ENCODE results near the gene ZSCAN22.
A peak's percentile ranks its signal among the peaks of the same experiment; 100 is the strongest.
"Not testable (repeated sequence)": the region's sequence is repeated elsewhere in the genome, so short reads cannot be mapped to it uniquely, and the experiment has no call there.

ZSCAN22 gene

GRCh38 chr19:58330458-58330857 is 3.7 kb downstream of the ZSCAN22 start:
- Mint-ChIP-seq H3K4me1 (ENCODE audit: low read depth in 2 of 2) (peaks cover 2 to 6% of the 10 kb centered on the region in 2 donors), H3K9me3 (no peaks in the 10 kb centered on the region), H3K36me3 (ENCODE audit: insufficient read depth) (no peaks in the 10 kb centered on the region), H3K27me3 (no peaks in the 10 kb centered on the region), H3K4me3 (no peak overlapping the region), H3K27ac (no peak overlapping the region)
- DNase-seq (no peak), ATAC-seq (replicated peaks) (no peak)

DNA sequence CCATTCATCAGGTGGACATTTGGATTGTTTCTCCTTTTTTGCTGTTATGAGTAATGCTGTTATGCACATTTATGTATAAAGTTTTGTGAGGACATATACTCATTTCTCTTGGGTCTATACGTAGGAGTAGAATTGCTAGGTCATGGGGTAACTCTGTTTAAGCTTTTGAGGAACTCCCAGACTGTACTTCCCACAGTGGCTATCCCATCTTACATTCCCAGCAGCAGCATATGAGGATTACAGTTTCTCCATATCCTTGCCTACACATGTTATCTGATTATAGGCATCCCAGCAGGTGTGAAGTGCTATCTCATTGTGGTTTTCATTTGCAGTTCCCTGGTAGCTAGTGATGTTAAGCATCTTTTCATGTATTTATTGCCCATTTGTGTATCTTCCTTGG is 5.9 kb downstream of the ZSCAN22 start:
- Mint-ChIP-seq H3K4me1 (ENCODE audit: low read depth in 2 of 2) (peaks cover 2 to 6% of the 10 kb centered on the region in 2 donors), H3K27ac (no peak overlapping the region)

DNA sequence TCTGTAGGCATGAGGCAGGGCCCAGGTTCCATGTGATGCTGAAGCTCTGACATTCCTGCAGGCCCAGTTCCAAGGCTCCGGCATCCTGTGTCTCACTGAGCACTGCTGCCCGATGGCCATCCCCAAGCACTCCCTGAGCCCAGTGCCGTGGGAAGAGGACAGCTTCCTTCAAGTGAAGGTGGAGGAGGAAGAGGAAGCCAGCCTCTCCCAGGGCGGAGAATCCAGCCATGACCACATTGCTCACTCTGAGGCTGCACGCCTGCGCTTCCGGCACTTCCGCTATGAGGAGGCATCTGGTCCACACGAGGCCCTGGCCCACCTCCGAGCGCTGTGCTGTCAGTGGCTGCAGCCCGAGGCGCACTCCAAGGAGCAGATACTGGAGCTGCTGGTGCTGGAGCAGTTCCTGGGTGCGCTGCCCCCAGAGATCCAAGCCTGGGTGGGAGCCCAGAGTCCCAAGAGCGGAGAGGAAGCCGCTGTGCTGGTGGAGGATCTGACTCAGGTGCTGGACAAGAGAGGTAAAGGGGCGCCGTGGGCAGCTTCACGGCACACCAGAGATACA is 8.0 kb downstream of the ZSCAN22 start:
- Mint-ChIP-seq H3K4me1 (ENCODE audit: low read depth in 2 of 2) (peaks cover 3 to 6% of the 10 kb centered on the region in 2 donors), H3K4me3 (no peak overlapping the region), H3K27me3 (no peaks in the 10 kb centered on the region), H3K27ac (peak overlapping the region in 1 of 2 donors; percentile 38), H3K36me3 (ENCODE audit: insufficient read depth) (no peaks in the 10 kb centered on the region), H3K9me3 (no peaks in the 10 kb centered on the region)
- DNase-seq (no peak), ATAC-seq (replicated peaks) (no peak)

More for the DNA sequence above, 5.9 kb downstream of the ZSCAN22 start:
- Mint-ChIP-seq H3K27me3 (no peaks in the 10 kb centered on the region), H3K9me3 (no peaks in the 10 kb centered on the region), H3K36me3 (ENCODE audit: insufficient read depth) (no peaks in the 10 kb centered on the region), H3K4me3 (no peak overlapping the region)
- no peak for DNase-seq
- ATAC-seq (replicated peaks): no peak

- Mint-ChIP-seq H3K9me3 (no peaks in the 10 kb centered on the region), H3K27me3 (no peaks in the 10 kb centered on the region), H3K36me3 (ENCODE audit: insufficient read depth) (no peaks in the 10 kb centered on the region), H3K4me3 (no peak overlapping the region), H3K4me1 (ENCODE audit: low read depth in 2 of 2) (peaks cover 6 to 7% of the 10 kb centered on the region in 2 donors), H3K27ac (no peak overlapping the region)
- DNase-seq: no peak
- no peak for ATAC-seq (replicated peaks)
Observed at GRCh38 chr19:58335630-58336029, 8.8 kb downstream of the ZSCAN22 start.

DNA sequence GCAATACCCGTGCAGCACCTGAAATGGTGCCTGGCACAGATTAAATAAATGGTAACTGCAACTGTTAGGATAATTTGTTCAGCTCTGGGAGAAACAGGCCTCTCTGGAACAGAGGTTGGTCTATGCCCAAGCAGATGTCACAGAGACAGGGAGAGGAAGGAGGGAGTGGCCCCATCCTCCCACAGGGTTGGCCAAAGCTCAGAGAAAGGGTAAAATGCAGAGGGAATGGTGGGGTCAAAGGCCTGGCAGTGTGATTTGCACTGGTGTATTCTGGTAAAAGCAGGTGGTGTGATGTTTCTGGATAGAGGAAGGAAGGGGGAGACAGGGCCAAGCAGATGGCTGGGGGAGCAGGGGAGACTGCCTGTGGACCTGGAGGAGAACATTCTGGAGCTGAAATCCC is 9.4 kb downstream of the ZSCAN22 start:
- Mint-ChIP-seq H3K4me3 (no peak overlapping the region), H3K36me3 (ENCODE audit: insufficient read depth) (no peaks in the 10 kb centered on the region), H3K27ac (no peak overlapping the region), H3K4me1 (ENCODE audit: low read depth in 2 of 2) (peaks cover 3 to 7% of the 10 kb centered on the region in 2 donors), H3K9me3 (no peaks in the 10 kb centered on the region), H3K27me3 (no peaks in the 10 kb centered on the region)
- DNase-seq: no peak
- ATAC-seq (replicated peaks): no peak

GRCh38 chr19:58336820-58337219 is 10.0 kb downstream of the ZSCAN22 start:
- no peaks in the 10 kb centered on the region for H3K27me3 Mint-ChIP-seq
- no peak for ATAC-seq (replicated peaks)
- H3K9me3 Mint-ChIP-seq: no peaks in the 10 kb centered on the region
- no peaks in the 10 kb centered on the region for H3K36me3 Mint-ChIP-seq (ENCODE audit: insufficient read depth)
- H3K4me3 Mint-ChIP-seq: no peak overlapping the region
- peaks cover 3 to 7% of the 10 kb centered on the region in 2 donors for H3K4me1 Mint-ChIP-seq (ENCODE audit: low read depth in 2 of 2)
- no peak overlapping the region for H3K27ac Mint-ChIP-seq
- no peak for DNase-seq

- Mint-ChIP-seq H3K9me3 (no peaks in the 10 kb centered on the region), H3K36me3 (ENCODE audit: insufficient read depth) (peaks cover 2% of the 10 kb centered on the region), H3K4me1 (ENCODE audit: low read depth in 2 of 2) (peaks cover 3 to 7% of the 10 kb centered on the region in 2 donors), H3K27me3 (no peaks in the 10 kb centered on the region), H3K4me3 (no peak overlapping the region), H3K27ac (no peak overlapping the region)
- ATAC-seq (replicated peaks): no peak
- no peak for DNase-seq
Observed at GRCh38 chr19:58338336-58338735, 11.5 kb downstream of the ZSCAN22 start.

DNA sequence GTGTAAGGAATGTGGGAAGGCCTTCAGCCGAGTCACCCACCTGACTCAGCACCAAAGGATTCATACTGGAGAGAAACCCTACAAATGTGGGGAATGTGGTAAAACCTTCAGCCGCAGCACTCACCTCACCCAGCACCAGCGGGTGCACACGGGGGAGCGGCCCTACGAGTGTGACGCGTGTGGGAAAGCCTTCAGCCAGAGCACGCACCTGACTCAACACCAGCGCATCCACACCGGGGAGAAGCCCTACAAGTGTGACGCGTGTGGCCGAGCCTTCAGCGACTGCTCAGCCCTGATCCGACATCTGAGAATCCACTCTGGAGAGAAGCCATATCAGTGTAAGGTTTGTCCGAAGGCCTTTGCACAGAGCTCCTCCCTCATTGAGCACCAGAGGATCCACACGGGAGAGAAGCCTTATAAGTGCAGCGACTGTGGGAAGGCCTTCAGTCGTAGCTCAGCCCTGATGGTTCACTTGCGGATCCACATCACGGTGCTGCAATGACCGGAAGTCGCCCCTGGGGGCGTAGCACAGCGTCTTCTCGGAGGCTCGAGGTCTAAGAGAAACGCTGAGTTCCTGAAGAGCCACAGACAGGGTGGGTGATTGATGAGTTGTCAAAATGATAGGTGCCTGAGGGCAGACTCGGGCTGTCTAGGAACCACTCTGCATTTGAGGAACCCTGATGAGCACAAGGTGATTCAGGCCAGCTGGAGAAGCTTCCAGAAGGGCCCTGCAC is 12.2 kb downstream of the ZSCAN22 start:
- ATAC-seq (replicated peaks): no peak
- no peak overlapping the region for H3K27ac Mint-ChIP-seq
- DNase-seq: no peak
- H3K4me3 Mint-ChIP-seq: no peak overlapping the region
- no peaks in the 10 kb centered on the region for H3K9me3 Mint-ChIP-seq
- no peaks in the 10 kb centered on the region for H3K27me3 Mint-ChIP-seq
- H3K36me3 Mint-ChIP-seq (ENCODE audit: insufficient read depth): peaks cover 2% of the 10 kb centered on the region
- H3K4me1 Mint-ChIP-seq (ENCODE audit: low read depth in 2 of 2): peaks cover 3 to 7% of the 10 kb centered on the region in 2 donors

- Mint-ChIP-seq H3K4me1 (ENCODE audit: low read depth in 2 of 2) (peaks cover 9 to 29% of the 10 kb centered on the region in 2 donors), H3K36me3 (ENCODE audit: insufficient read depth) (peaks cover 15% of the 10 kb centered on the region), H3K27me3 (no peaks in the 10 kb centered on the region), H3K27ac (peak overlapping the region; percentile 89 to 90), H3K9me3 (peaks cover 0 to 2% of the 10 kb centered on the region in 2 donors), H3K4me3 (peak overlapping the region; percentile 90)
- ATAC-seq (replicated peaks) (no peak), DNase-seq (no peak)
Observed at GRCh38 chr19:58345558-58345957, 18.8 kb downstream of the ZSCAN22 start.

DNA sequence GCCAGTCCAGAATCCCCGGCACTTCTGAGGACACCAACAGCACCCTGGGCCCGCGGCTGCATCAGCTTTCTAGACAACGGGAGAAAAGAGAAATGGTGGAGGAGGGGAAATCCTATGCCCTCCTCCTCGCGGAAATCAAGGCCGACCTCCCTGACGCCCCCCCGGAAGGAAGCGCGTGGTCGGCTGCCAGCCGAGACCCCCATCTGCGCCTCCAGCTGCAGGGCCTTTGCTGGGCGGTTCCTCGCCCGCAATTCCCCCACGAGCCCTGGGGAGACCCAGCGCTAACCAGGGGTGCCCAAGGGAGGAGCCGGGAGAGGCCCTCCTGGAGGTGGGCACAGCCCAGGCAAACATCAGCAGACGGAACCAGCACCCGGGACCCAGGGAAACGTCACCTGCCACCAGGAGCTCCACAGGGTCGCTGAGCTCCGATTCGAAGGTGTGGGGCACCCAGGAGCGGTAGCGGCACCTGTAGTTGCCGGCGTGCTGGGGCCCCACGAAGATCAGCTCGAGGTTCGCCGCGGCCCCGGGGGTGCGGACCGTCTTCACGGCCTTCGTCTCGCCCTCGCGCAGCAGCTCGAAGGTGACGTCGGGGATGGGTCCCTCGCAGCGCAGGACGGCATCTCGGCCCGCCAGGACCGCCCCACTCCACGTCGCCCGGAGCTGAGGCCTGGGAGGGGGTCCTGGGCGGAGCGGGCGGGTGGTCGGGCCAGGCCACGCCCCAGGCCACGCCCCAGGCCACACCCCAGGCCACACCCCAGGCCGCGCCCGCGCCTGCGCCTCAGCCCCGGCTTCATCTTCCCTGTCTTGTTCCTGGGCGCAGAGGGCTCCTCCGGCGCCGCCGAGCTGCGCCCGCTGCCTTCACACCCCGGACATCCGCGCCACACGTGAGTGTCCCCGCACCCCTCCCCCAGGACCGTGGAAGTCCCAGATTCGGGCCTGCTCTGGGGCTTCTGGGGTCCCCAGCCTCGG is 20.5 kb downstream of the ZSCAN22 start:
- DNase-seq (peak; percentile 53 to 58 (median 55)), ATAC-seq (replicated peaks) (peak; percentile 88)
- Mint-ChIP-seq H3K27ac (peak overlapping the region; percentile 89 to 90), H3K4me1 (ENCODE audit: low read depth in 2 of 2) (peaks cover 9 to 29% of the 10 kb centered on the region in 2 donors), H3K4me3 (peak overlapping the region; percentile 90), H3K36me3 (ENCODE audit: insufficient read depth) (peaks cover 15% of the 10 kb centered on the region), H3K9me3 (peaks cover 0 to 2% of the 10 kb centered on the region in 2 donors), H3K27me3 (no peaks in the 10 kb centered on the region)

- not testable (repeated sequence) for H3K27me3 Mint-ChIP-seq
- H3K27ac Mint-ChIP-seq: peak overlapping the region; percentile 83 to 89
Observed at GRCh38 chr19:58348080-58348479, 21.3 kb downstream of the ZSCAN22 start.

GRCh38 chr19:58349590-58349989 is 22.8 kb downstream of the ZSCAN22 start:
- no peak overlapping the region for H3K4me3 Mint-ChIP-seq
- H3K9me3 Mint-ChIP-seq: peaks cover 0 to 2% of the 10 kb centered on the region in 2 donors
- peaks cover 10 to 27% of the 10 kb centered on the region in 2 donors for H3K4me1 Mint-ChIP-seq (ENCODE audit: low read depth in 2 of 2)
- H3K27ac Mint-ChIP-seq: no peak overlapping the region
- H3K36me3 Mint-ChIP-seq (ENCODE audit: insufficient read depth): peaks cover 17% of the 10 kb centered on the region
- DNase-seq (no peak), ATAC-seq (replicated peaks) (no peak)
- no peaks in the 10 kb centered on the region for H3K27me3 Mint-ChIP-seq

More at GRCh38 chr19:58348080-58348479, 21.3 kb downstream of the ZSCAN22 start:
- not testable (repeated sequence) for H3K9me3 Mint-ChIP-seq; ATAC-seq (replicated peaks); DNase-seq
- Mint-ChIP-seq H3K36me3 (ENCODE audit: insufficient read depth) (peaks cover 12% of the 10 kb centered on the region), H3K4me3 (peak overlapping the region; percentile 90), H3K4me1 (ENCODE audit: low read depth in 2 of 2) (peaks cover 10 to 29% of the 10 kb centered on the region in 2 donors)
